Breast epithelium (tissue), 3 donors: Measurements from ENCODE around the gene MYLIP.

Experiments
- CTCF ChIP-seq, 3 donors: fragments of 450-650 bp; IDR thresholded peaks; one replicate each; pipeline ENCODE4 v1.5.1; 2016 to 2017; ENCODE audit warnings: antibody characterized with exemption in 3 of 3, mild to moderate bottlenecking in 3 of 3, moderate library complexity in 3 of 3
- POLR2A ChIP-seq: fragments of 450-650 bp; IDR thresholded peaks from one replicate; pipeline ENCODE4 v1.6.1; 2016; ENCODE audit warnings: antibody characterized with exemption, mild to moderate bottlenecking, moderate library complexity
- POLR2AphosphoS5 ChIP-seq, 3 donors: sonication (generic); formaldehyde crosslinking; IDR thresholded peaks; one replicate each; pipeline ENCODE4 v1.6.1; 2017; ENCODE audit warnings: antibody characterized with exemption in 3 of 3

DNA sequence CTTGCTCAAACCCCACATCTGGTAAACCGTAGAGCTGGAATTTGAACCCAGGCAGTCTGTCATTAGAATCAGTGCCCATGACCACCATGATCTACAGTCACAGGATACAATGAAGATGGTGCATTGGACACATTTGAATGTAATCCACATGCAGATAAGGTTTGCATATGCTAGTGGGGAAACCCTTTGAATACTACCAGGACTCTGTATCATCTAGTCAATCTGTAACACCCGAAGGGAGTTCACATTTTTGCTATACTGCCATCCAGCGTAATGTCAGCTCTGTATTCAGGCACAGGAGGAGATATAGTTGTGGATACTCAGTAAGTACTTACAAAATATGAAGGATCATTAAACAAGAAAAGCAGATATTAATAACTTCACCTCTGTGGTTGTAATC is 40.5 kb upstream of the MYLIP start:
- no peak for TF ChIP-seq CTCF (IDR thresholded peaks at IDR 0.05)
- no peak for TF ChIP-seq POLR2AphosphoS5 (IDR thresholded peaks at IDR 0.05)
- TF ChIP-seq POLR2A, result no peak
